HepG2 (cell line): ENCODE data around the gene CTU1. TPM values are rescaled to one million over a fixed set of nuclear protein-coding genes. Genes with fewer than 3 reads are reported as not detected.

ENCODE experiments used
- DMAP1 ChIP-seq: IDR thresholded peaks from 2 replicates; pipeline ENCODE4 v1.6.1; 2016
- ELF4 ChIP-seq: sonication (generic); formaldehyde crosslinking; IDR thresholded peaks from 2 replicates; pipeline ENCODE4 v1.5.0; 2020; ENCODE audit warnings: missing genetic modification reagents, mild to moderate bottlenecking, moderate library complexity, borderline replicate concordance
- FIP1L1 ChIP-seq: fragments of 200-400 bp; formaldehyde crosslinking; IDR thresholded peaks from 2 replicates; pipeline ENCODE4 v1.6.1; 2018; ENCODE audit warnings: low read depth, mild to moderate bottlenecking, low read length, moderate library complexity, borderline replicate concordance; ENCODE audit not compliant: insufficient read depth
- HNRNPLL ChIP-seq: fragments of 200-400 bp; formaldehyde crosslinking; IDR thresholded peaks from 2 replicates; pipeline ENCODE4 v1.6.1; 2017; ENCODE audit warnings: mild to moderate bottlenecking, low read depth, low read length; ENCODE audit not compliant: poor library complexity, severe bottlenecking
- HOXD1 ChIP-seq: sonication (generic); formaldehyde crosslinking; IDR thresholded peaks from 2 replicates; pipeline ENCODE4 v1.5.0; 2020; ENCODE audit warnings: missing genetic modification reagents
- ISX ChIP-seq: sonication (generic); formaldehyde crosslinking; conservative IDR thresholded peaks from 2 replicates; pipeline ENCODE4 v1.5.0; 2020; ENCODE audit warnings: missing genetic modification reagents
- MEIS2 ChIP-seq: sonication (generic); formaldehyde crosslinking; IDR thresholded peaks from 2 replicates; pipeline ENCODE4 v1.9.0; 2021; ENCODE audit warnings: mild to moderate bottlenecking, missing genetic modification reagents
- MTF2 ChIP-seq: sonication (generic); formaldehyde crosslinking; IDR thresholded peaks from 2 replicates; pipeline ENCODE4 v1.5.0; 2020; ENCODE audit warnings: missing genetic modification reagents, borderline replicate concordance
- NFKBIZ ChIP-seq: IDR thresholded peaks from 2 replicates; pipeline ENCODE4 v1.6.1; 2018; ENCODE audit warnings: missing genetic modification reagents, missing compliant biosample characterization
- RAD51 ChIP-seq: fragments of 450-650 bp; IDR thresholded peaks from 2 replicates; pipeline ENCODE4 v1.6.1; 2016; ENCODE audit warnings: borderline replicate concordance
- RXRB ChIP-seq: IDR thresholded peaks from 2 replicates; pipeline ENCODE4 v1.6.1; 2016; ENCODE audit warnings: borderline replicate concordance, missing genetic modification reagents, missing compliant biosample characterization
- SP2 ChIP-seq: sonication (generic); formaldehyde crosslinking; IDR thresholded peaks from 2 replicates; pipeline ENCODE4 v1.5.1; 2020; ENCODE audit warnings: mild to moderate bottlenecking, missing genetic modification reagents
- TFE3 ChIP-seq: IDR thresholded peaks from 2 replicates; pipeline ENCODE4 v1.6.1; 2016
- UBTF ChIP-seq: sonication (generic); formaldehyde crosslinking; IDR thresholded peaks from 2 replicates; pipeline ENCODE4 v1.4.0; 2020; ENCODE audit warnings: mild to moderate bottlenecking, missing genetic modification reagents
- YEATS4 ChIP-seq: sonication (generic); formaldehyde crosslinking; IDR thresholded peaks from 2 replicates; pipeline ENCODE4 v1.4.0; 2020; ENCODE audit warnings: missing genetic modification reagents, borderline replicate concordance
- ZNF296 ChIP-seq: sonication (generic); formaldehyde crosslinking; conservative IDR thresholded peaks from 2 replicates; pipeline ENCODE4 v1.5.0; 2020; ENCODE audit warnings: mild to moderate bottlenecking, missing genetic modification reagents
- ZNF333 ChIP-seq: sonication (generic); formaldehyde crosslinking; IDR thresholded peaks from 2 replicates; pipeline ENCODE4 v1.4.0; 2020; ENCODE audit warnings: mild to moderate bottlenecking, missing genetic modification reagents, borderline replicate concordance
- ZNF350 ChIP-seq: sonication (generic); formaldehyde crosslinking; IDR thresholded peaks from 2 replicates; pipeline ENCODE4 v1.4.0; 2020; ENCODE audit warnings: mild to moderate bottlenecking, low read depth, missing genetic modification reagents, borderline replicate concordance
- ZNF512 ChIP-seq: sonication (generic); formaldehyde crosslinking; IDR thresholded peaks from 2 replicates; pipeline ENCODE4 v1.4.0; 2020; ENCODE audit warnings: mild to moderate bottlenecking, missing genetic modification reagents
- ZNF543 ChIP-seq: sonication (generic); formaldehyde crosslinking; IDR thresholded peaks from 2 replicates; pipeline ENCODE4 v1.4.0; 2020; ENCODE audit warnings: mild to moderate bottlenecking, missing genetic modification reagents
- ZNF598 ChIP-seq: sonication (generic); formaldehyde crosslinking; IDR thresholded peaks from 2 replicates; pipeline ENCODE4 v1.5.1; 2020; ENCODE audit warnings: mild to moderate bottlenecking, missing genetic modification reagents, borderline replicate concordance
- ZNF724P ChIP-seq: sonication (generic); formaldehyde crosslinking; IDR thresholded peaks from 2 replicates; pipeline ENCODE4 v1.8.0; 2022; ENCODE audit warnings: missing genetic modification reagents, borderline replicate concordance
- ZNF749 ChIP-seq: sonication (generic); formaldehyde crosslinking; IDR thresholded peaks from 2 replicates; pipeline ENCODE4 v1.8.0; 2022; ENCODE audit warnings: mild to moderate bottlenecking, missing genetic modification reagents, moderate library complexity, borderline replicate concordance
- polyA plus RNA-seq, 8 experiments: library from polyadenylated mRNA; depleted of rRNA in 3 of 8; stranded (reverse) in 7 of 8; unstranded in 1 of 8; fragments of >200 nt; fragmentation: Illumina TruSeq in 4 of 8; extraction: Trizol in 4 of 8; gene quantifications; 2 replicates each; pipeline versions ENCODE4 v1.2.1 to v1.2.3, GENCODE V29; 2011 to 2016; ENCODE audit warnings: low read depth in 4 of 8, missing spikeins in 1 of 8, mixed read lengths in 1 of 8; ENCODE audit not compliant: insufficient read depth in 1 of 8
- total RNA-seq, 5 experiments: library from RNA; depleted of rRNA; stranded (reverse); fragments of >200 nt; fragmentation: Illumina TruSeq; extraction: Trizol; gene quantifications; 2 replicates each; pipeline ENCODE4 v1.2.3, GENCODE V29; 2016; ENCODE audit warnings: low read depth in 1 of 5

CTU1 gene
- total and polyA plus RNA-seq, 2 of the 13 experiments (the other 11 are each of a cell fraction or from before 2014, with no cell fraction given) = 1.9 to 2.9 TPM

GRCh38 chr19:51108066-51108804 lies at the start of gene CTU1 (continued):
- TF ChIP-seq UBTF (CRISPR knock-in tag) = peak; percentile 25; the same call in 1 of the 2 replicates
- no peak for TF ChIP-seq ZNF296 (CRISPR knock-in tag)
- TF ChIP-seq ZNF350 (CRISPR knock-in tag) = peak; percentile 76; the same call in 1 of the 2 replicates
- TF ChIP-seq MEIS2 (CRISPR knock-in tag) = no peak
- TF ChIP-seq ELF4 (CRISPR knock-in tag) = 0 out of 2 replicates have a peak, but pooled peaks have one; percentile 60
- 0 out of 2 replicates have a peak, but pooled peaks have one; percentile 50 for TF ChIP-seq ZNF543
- TF ChIP-seq HNRNPLL = peak; percentile 86
- no peak for TF ChIP-seq ZNF333 (CRISPR knock-in tag)
- no peak for TF ChIP-seq RAD51
- 0 out of 2 replicates have a peak, but pooled peaks have one; percentile 20 for TF ChIP-seq TFE3 (CRISPR knock-in tag)
- no peak for TF ChIP-seq ZNF724P (CRISPR knock-in tag)
- TF ChIP-seq NFKBIZ (CRISPR knock-in tag) = no peak
- peak; percentile 91 for TF ChIP-seq DMAP1 (CRISPR knock-in tag)
- TF ChIP-seq HOXD1 (CRISPR knock-in tag) = no peak
- no peak for TF ChIP-seq ZNF512
- peak; percentile 30; the same call in 1 of the 2 replicates for TF ChIP-seq RXRB (CRISPR knock-in tag)
- peak; percentile 74; the same call in 1 of the 2 replicates for TF ChIP-seq ZNF598
- TF ChIP-seq ZNF749 (CRISPR knock-in tag) = no peak
- TF ChIP-seq MTF2 (CRISPR knock-in tag) = no peak
- TF ChIP-seq YEATS4 = peak; percentile 88; the same call in 1 of the 2 replicates
- no peak for TF ChIP-seq FIP1L1
- TF ChIP-seq ISX = no peak
- TF ChIP-seq SP2 (CRISPR knock-in tag) = peak; percentile 56; the same call in 1 of the 2 replicates
